ENCODE data around the gene TRMT2A. TPM values are rescaled to one million over a fixed set of nuclear protein-coding genes. Genes with fewer than 3 reads are reported as not detected.
"Not testable (repeated sequence)": the region's sequence is repeated elsewhere in the genome, so short reads cannot be mapped to it uniquely, and the experiment has no call there.

The TRMT2A gene
- total RNA-seq, 3 donors from 2014 or later, result 143 to 161 (median 146) TPM

DNA sequence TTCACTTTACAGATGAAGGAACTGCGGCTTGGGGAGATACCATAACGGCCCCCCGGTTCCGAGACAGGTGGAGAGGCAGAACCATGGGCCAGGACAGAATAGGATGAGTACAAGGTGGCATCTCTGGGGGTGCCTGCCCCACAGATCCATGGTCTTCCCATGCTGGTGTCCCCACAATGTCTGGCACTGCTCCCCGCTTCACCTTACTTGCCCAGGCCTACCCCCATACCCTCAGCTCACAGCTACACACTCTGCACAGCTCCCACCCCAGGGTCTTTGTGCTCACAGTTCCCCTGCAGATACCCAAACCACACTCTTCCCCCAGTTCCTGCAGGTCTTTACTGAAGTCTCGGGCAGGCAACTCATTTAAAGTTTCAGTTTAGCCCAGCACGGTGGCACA is 48.4 kb downstream of the TRMT2A start:
- Mint-ChIP-seq H3K36me3 (ENCODE audit: insufficient read depth) (no peaks in the 10 kb centered on the region), H3K9me3 (no peaks in the 10 kb centered on the region), H3K27me3 (ENCODE audit: low read depth) (no peaks in the 10 kb centered on the region), H3K4me3 (no peak overlapping the region), H3K4me1 (ENCODE audit: low read depth) (no peaks in the 10 kb centered on the region)
- no peak for ATAC-seq
- no peak for DNase-seq

DNA sequence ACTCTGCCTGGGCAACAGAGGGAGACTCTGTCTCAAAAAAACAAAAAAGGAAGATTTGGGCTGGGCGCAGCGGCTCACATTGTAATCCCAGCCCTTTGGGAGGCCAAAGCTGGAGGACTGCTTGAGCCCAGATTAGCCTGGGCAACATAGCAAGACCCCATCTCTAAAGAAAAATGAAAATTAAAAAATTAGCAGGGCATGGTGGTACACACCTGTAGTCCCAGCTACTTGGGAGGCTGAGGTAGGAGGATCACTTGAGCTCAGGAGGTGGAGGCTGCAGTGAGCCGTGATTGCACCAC is 49.7 kb downstream of the TRMT2A start:
- H3K4me1 Mint-ChIP-seq (ENCODE audit: low read depth); H3K9me3 Mint-ChIP-seq; H3K27me3 Mint-ChIP-seq (ENCODE audit: low read depth); H3K36me3 Mint-ChIP-seq (ENCODE audit: insufficient read depth); DNase-seq; ATAC-seq; H3K4me3 Mint-ChIP-seq: not testable (repeated sequence)

DNA sequence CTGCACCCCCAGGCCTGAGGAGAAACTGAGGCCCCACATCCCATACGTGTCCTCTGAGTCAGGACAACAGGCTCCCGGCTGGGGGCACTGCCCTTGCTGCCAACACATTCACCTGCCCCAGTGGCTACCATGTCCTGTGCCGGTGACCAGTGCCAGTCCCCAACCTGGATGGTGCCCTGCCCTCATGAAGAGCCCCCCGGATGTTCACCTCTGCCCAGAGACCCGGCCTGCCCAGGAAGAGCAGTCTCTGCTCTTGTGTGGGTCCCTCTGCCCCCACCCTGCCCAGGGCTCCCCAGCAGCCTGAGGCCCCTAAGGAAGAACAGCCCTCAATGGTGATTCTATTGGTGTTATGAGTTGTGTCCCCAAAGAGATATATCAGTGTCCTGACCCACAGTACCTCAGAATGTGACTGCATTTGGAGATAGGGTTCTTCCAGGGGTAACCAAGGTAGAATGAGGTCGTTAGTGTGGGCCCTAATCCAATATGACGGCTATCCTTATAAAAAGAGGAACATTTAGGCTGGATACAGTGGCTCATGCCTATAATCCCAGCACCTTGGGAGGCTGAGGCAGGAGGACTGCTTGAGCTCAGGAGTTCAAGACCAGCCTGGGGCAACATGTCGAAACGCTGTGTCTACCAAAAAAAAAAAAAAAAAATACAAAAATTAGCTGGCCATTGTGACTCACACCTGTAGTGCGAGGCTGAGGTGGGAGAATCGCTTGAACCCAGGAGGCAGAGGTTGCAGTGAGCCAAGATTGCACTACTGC is 50.2 kb downstream of the TRMT2A start:
- Mint-ChIP-seq H3K4me3 (no peak overlapping the region), H3K27me3 (ENCODE audit: low read depth) (no peaks in the 10 kb centered on the region), H3K4me1 (ENCODE audit: low read depth) (no peaks in the 10 kb centered on the region), H3K9me3 (no peaks in the 10 kb centered on the region), H3K36me3 (ENCODE audit: insufficient read depth) (no peaks in the 10 kb centered on the region)
- no peak for ATAC-seq
- no peak for DNase-seq

DNA sequence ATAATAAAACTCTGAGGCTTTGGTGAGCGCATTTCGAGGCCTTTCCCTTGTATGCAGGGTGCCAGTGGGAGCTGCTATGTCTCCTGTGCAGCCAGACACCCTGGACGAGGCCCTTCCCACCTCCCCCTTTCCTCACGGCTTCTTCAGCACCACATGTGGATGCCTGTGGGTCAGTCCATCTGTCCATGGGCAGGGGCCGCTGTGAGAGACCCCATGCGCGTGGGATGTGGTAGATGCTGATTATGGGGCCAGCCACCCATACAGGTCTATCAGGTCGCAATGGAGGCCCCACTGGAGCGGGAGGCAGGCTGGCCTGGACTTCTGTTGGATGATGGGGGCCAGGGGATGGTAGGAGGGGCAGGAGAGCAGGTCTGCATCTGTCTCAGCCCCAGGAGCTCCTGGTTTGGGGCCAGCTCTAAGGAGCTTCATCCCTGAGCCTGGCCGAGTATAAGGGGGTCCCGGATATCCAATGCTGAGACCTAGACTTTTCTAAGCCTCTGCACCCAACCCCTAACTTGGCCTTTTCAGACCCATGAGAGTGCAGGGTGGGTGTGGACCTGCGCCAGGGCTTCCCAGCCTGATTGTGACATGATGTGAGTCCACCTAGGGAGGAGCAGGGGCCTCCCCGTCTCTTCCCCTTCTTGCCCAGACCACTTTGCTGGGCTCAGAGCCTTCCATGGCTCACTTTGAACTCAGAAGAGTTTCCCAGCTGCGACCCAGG is 51.0 kb downstream of the TRMT2A start:
- Mint-ChIP-seq H3K36me3 (ENCODE audit: insufficient read depth) (no peaks in the 10 kb centered on the region), H3K4me3 (no peak overlapping the region), H3K27me3 (ENCODE audit: low read depth) (no peaks in the 10 kb centered on the region), H3K4me1 (ENCODE audit: low read depth) (no peaks in the 10 kb centered on the region), H3K9me3 (no peaks in the 10 kb centered on the region)
- no peak for DNase-seq
- no peak for ATAC-seq

GRCh38 chr22:20064545-20065262 is 52.3 kb downstream of the TRMT2A start:
- DNase-seq (no peak), ATAC-seq (no peak)
- no peak overlapping the region for H3K4me3 Mint-ChIP-seq
- H3K4me1 Mint-ChIP-seq (ENCODE audit: low read depth), result no peaks in the 10 kb centered on the region
- no peaks in the 10 kb centered on the region for H3K9me3 Mint-ChIP-seq
- H3K36me3 Mint-ChIP-seq (ENCODE audit: insufficient read depth), result no peaks in the 10 kb centered on the region
- no peaks in the 10 kb centered on the region for H3K27me3 Mint-ChIP-seq (ENCODE audit: low read depth)

DNA sequence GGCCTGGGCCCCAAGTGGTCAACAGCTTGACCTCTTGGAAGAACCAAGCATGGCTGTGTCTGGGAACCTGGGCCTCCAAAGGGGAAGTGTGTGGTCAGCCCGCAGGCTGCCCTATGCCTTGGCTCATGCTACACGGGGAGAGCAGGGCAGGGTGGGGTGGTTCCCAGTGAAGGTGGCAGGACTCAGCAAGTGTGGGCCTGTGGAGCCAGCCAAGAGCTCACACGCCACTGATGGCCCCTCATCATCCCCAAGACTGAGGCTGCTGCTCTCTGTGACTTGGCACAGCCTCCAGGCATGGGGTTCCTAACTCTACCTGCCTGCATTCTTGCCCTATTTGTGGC is 52.9 kb downstream of the TRMT2A start:
- ATAC-seq, result no peak
- DNase-seq, result no peak
- Mint-ChIP-seq H3K4me1 (ENCODE audit: low read depth) (no peaks in the 10 kb centered on the region), H3K36me3 (ENCODE audit: insufficient read depth) (no peaks in the 10 kb centered on the region), H3K4me3 (no peak overlapping the region), H3K27me3 (ENCODE audit: low read depth) (no peaks in the 10 kb centered on the region), H3K9me3 (no peaks in the 10 kb centered on the region)

DNA sequence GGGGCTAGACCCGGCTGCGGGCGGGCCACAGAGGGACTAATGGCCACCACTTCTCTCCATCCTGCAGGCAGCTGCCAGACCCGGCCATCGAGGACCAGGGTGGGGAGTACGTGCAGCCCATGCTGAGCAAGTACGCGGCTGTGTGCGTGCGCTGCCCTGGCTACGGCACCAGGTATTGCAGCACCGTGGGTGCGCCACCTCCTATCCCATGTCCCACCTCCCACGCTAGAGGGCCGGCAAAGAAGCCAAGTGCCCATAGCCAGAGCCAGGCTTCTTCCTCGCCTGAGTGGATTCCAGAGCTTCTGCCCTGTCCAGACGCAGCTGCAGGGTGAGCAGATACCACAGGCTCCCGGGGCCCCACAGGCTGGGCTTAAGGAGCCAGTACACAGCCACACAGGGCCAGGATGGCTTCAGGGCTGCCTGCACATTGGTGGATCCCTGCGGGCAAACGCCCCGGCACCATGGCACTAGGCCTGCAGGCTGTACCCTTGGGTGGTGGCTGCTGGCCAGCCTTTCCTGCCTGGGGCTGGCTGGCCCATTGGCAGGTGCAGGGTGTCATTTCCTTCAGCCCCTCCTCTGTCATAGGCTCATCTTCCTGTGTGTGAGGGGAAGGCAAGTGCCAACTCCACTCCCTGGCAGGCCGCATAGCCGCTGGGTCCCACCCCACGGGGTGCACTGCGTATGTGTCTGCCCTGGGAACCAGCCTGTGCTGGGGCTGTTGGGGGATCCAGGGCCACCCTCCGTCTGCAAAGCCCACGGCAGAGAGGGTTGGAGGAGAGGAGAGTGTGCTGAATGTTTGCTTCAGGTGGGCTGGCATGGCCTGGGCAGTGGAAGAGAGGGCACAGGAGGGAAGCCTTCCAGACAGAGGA is 53.5 kb downstream of the TRMT2A start:
- Mint-ChIP-seq H3K9me3 (no peaks in the 10 kb centered on the region), H3K36me3 (ENCODE audit: insufficient read depth) (no peaks in the 10 kb centered on the region), H3K4me1 (ENCODE audit: low read depth) (no peaks in the 10 kb centered on the region), H3K4me3 (no peak overlapping the region), H3K27me3 (ENCODE audit: low read depth) (no peaks in the 10 kb centered on the region)
- ATAC-seq (no peak), DNase-seq (no peak)

GRCh38 chr22:20062766-20063083 is 54.3 kb downstream of the TRMT2A start:
- DNase-seq (no peak), ATAC-seq (no peak)
- Mint-ChIP-seq H3K4me3 (no peak overlapping the region), H3K36me3 (ENCODE audit: insufficient read depth) (peaks cover 4% of the 10 kb centered on the region), H3K4me1 (ENCODE audit: low read depth) (no peaks in the 10 kb centered on the region), H3K27me3 (ENCODE audit: low read depth) (no peaks in the 10 kb centered on the region), H3K9me3 (no peaks in the 10 kb centered on the region)

GRCh38 chr22:20062043-20062765 is 54.8 kb downstream of the TRMT2A start:
- Mint-ChIP-seq H3K27me3 (ENCODE audit: low read depth) (no peaks in the 10 kb centered on the region), H3K4me1 (ENCODE audit: low read depth) (no peaks in the 10 kb centered on the region), H3K9me3 (no peaks in the 10 kb centered on the region), H3K36me3 (ENCODE audit: insufficient read depth) (peaks cover 7% of the 10 kb centered on the region), H3K4me3 (no peak overlapping the region)
- no peak for ATAC-seq
- DNase-seq, result no peak

Other genes starting within 250 kb of the TRMT2A start
- 100 to 1,000 TPM in 1 of 3 donors, 10 to 100 TPM in 2; 95.0 to 118 (median 95.5) TPM for gene COMT, start 175.5 kb downstream of the TRMT2A start, total RNA-seq
- 10 to 100 TPM; 15.4 to 21.6 (median 19.4) TPM for gene TXNRD2, start 175.4 kb downstream of the TRMT2A start, total RNA-seq
- gene ARVCF, start 100.4 kb downstream of the TRMT2A start, total RNA-seq, result 1 to 10 TPM; 2.3 to 3.6 (median 2.8) TPM
- 10 to 100 TPM; 23.1 to 26.8 (median 25.3) TPM for gene TANGO2, start 96.1 kb downstream of the TRMT2A start, total RNA-seq
- gene DGCR8, start 37.0 kb downstream of the TRMT2A start, total RNA-seq, result 10 to 100 TPM; 56.2 to 65.3 (median 60.9) TPM
- 100 to 1,000 TPM; 453 to 533 (median 503) TPM for gene RANBP1, start 1.1 kb downstream of the TRMT2A start, total RNA-seq
- 10 to 100 TPM; 88.2 to 99.5 (median 89.5) TPM for gene ZDHHC8, start 14.6 kb upstream of the TRMT2A start, total RNA-seq
- not detected for gene CCDC188, start 33.8 kb upstream of the TRMT2A start, total RNA-seq
- gene RTN4R, start 151.1 kb upstream of the TRMT2A start, total RNA-seq, result 1 to 10 TPM in 2 of 3 donors, under 1 TPM in 1; 0.89 to 1.4 (median 1.0) TPM
- gene DGCR6L, start 202.8 kb upstream of the TRMT2A start, total RNA-seq, result 10 to 100 TPM; 30.3 to 38.1 (median 33.2) TPM

Data from activated T-cell treated with anti-CD3 and anti-CD28 coated beads, Interleukin-2, amount 50 U/mL, for 4 hours (primary cell).